Transverse colon (tissue), 4 donors: Measurements from ENCODE around the gene TNC. TPM values are rescaled to one million over a fixed set of nuclear protein-coding genes. Genes with fewer than 3 reads are reported as not detected.

ENCODE experiments used
- DNase-seq: peaks from one replicate; pipeline ENCODE4 v3.0.0-alpha.2; 2019
- H3K27ac ChIP-seq, 4 donors: fragments of 200-600 bp; sonication (generic); 2 replicates each; pipeline ENCODE4 v1.5.1; 2016 to 2018; ENCODE audit warnings: inconsistent platforms in 4 of 4
- H3K27me3 ChIP-seq: fragments of 200-600 bp; sonication (generic); 2 replicates; pipeline ENCODE4 v1.5.1; 2017; ENCODE audit warnings: inconsistent platforms
- H3K36me3 ChIP-seq, 4 donors: fragments of 200-600 bp; sonication (generic); 2 replicates each; pipeline ENCODE4 v1.5.1; 2017 to 2019; ENCODE audit warnings: inconsistent platforms in 4 of 4
- H3K4me1 ChIP-seq, 4 donors: fragments of 200-600 bp; sonication (generic); 2 replicates each; pipeline ENCODE4 v1.5.1; 2017 to 2020; ENCODE audit warnings: inconsistent platforms in 4 of 4
- H3K4me3 ChIP-seq, 4 donors: fragments of 200-600 bp; sonication (generic); 1 replicate in 1 of 4; 2 replicates in 3 of 4; pipeline versions ENCODE4 v1.5.1 to v1.6.1; 2017 to 2019; ENCODE audit warnings: inconsistent platforms in 4 of 4
- H3K9me3 ChIP-seq, 2 donors: fragments of 200-600 bp; sonication (generic); 2 replicates each; pipeline ENCODE4 v1.5.1; 2017 to 2019; ENCODE audit warnings: inconsistent platforms in 2 of 2
- EP300 ChIP-seq: sonication (generic); formaldehyde crosslinking; IDR thresholded peaks from one replicate; pipeline ENCODE4 v1.6.1; 2017; ENCODE audit warnings: antibody characterized with exemption, low read depth
- POLR2A ChIP-seq: fragments of 450-650 bp; IDR thresholded peaks from one replicate; pipeline ENCODE4 v1.6.1; 2016; ENCODE audit warnings: antibody characterized with exemption, mild to moderate bottlenecking, moderate library complexity
- POLR2AphosphoS5 ChIP-seq, 3 donors: sonication (generic); formaldehyde crosslinking; IDR thresholded peaks; one replicate each; pipeline ENCODE4 v1.6.1; 2016; ENCODE audit warnings: antibody characterized with exemption in 3 of 3
- WGBS, 2 donors: methylation state at CpG; one replicate each; pipeline ENCODE4 v1.1.5; 2018; ENCODE audit warnings: low coverage in 1 of 2; 5-methylcytosine and 5-hydroxymethylcytosine counted together
- in situ Hi-C, 4 donors: fragments of 200-750 bp; cut with MboI; loops; one replicate each; pipeline versions ENCODE4 v1.15.0 to v1.15.1; 2017; ENCODE audit warnings: low sequenced_read_pairs in 3 of 4, low pct_ligation_motif_present in 1 of 4, low pct_unique_long_range_greater_than_20kb in 1 of 4
- intact Hi-C: fragments of 100-400 bp; cut with DNase I; formaldehyde crosslinking; loops from one replicate; pipeline ENCODE4 v1.15.1; 2023; ENCODE audit warnings: low total_unique reads
- total RNA-seq, 4 donors: library from RNA; depleted of rRNA; stranded (reverse); fragments of >200 nt; gene quantifications; one replicate each; pipeline ENCODE4 v1.1.0, GENCODE V29; 2016
- TF ChIP-seq, protein P1 (sequence below), 5 experiments: fragments of 200-600 bp in 3 of 5; fragments of 450-650 bp in 2 of 5; sonication (generic) in 3 of 5; IDR thresholded peaks; 1 replicate in 2 of 5; 2 replicates in 3 of 5; pipeline ENCODE4 v1.5.1; 2016 to 2017; ENCODE audit warnings: antibody characterized with exemption in 5 of 5, inconsistent platforms in 3 of 5, mild to moderate bottlenecking in 2 of 5, moderate library complexity in 1 of 5

Gene TNC
- 100 to 1,000 TPM in 1 of 4 donors, 10 to 100 TPM in 3; 29.4 to 316 (median 61.9) TPM for total RNA-seq

DNA sequence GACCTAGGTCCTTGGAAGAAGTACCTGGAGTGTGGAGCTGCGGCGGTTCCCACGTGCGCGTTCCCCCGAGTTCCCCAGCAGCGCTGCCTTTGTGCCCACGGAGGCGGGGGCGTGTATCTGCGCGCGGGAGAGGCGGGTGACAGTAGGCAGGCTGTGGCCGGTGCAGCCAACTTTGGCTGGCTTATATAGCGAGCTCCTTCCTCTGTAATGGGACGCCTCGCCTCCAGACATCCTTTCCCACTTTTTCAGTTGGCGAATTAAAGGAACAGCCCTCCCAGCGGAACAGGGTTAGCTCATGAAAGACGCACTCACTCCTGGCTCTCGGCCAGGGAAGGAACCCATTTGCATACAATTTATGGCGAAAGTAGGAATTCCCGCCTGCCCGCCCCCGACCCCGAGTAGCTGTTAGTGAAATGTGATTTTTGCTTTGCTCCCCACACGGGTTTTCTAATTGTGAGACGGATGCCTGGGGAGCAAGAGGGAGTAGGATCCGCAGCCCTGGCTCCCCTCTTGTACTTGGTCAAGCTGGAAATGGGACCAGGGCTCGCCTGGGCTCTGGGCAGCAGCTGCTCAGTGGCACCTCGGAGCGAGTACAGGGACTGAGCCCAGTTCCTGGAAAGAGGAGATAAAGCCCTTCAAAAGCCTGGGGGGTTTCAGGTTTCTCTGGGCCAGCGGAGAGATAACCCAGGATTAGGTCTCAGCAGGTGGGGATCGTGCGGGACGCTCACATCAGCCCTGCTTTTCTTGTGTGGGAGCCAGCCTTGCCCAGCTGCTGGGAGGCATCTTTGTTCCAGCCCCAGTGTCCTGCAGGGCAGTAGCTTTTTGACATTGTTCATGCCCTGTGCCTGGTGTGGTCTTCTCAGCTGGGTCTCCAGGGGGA lies at the start of gene TNC:
Gene TNC (minus strand): TSS at position 159 of the 880 bp plus-strand sequence. CDS start 27,139 bp downstream, outside the sequence.
- whole genome bisulfite sequencing, 2 donors, result 0 to 1% methylated on average over 3 to 31 of the region's 37 CpGs
- intact Hi-C loops, result no loop called here
- no peaks in the 10 kb centered on the region for H3K9me3 ChIP-seq
- in situ Hi-C loops, result no loop called here
- no peaks in the 10 kb centered on the region for H3K36me3 ChIP-seq
- peak within 1 kb of the TSS; percentile 9 to 47 (median 28) for H3K4me3 ChIP-seq
- DNase-seq, result peak; percentile 50
- peak within 1 kb of the TSS; percentile 83 to 86 (median 84) for H3K27ac ChIP-seq
- H3K4me1 ChIP-seq, result peaks cover 0 to 12% (median 7%) of the 10 kb centered on the region in 4 donors
- TF ChIP-seq POLR2A (peak; percentile 62), EP300 (no peak), POLR2AphosphoS5 (IDR thresholded peaks at IDR 0.05) (peak; percentile 49 to 89 (median 86))
- TF ChIP-seq, protein P1, sequence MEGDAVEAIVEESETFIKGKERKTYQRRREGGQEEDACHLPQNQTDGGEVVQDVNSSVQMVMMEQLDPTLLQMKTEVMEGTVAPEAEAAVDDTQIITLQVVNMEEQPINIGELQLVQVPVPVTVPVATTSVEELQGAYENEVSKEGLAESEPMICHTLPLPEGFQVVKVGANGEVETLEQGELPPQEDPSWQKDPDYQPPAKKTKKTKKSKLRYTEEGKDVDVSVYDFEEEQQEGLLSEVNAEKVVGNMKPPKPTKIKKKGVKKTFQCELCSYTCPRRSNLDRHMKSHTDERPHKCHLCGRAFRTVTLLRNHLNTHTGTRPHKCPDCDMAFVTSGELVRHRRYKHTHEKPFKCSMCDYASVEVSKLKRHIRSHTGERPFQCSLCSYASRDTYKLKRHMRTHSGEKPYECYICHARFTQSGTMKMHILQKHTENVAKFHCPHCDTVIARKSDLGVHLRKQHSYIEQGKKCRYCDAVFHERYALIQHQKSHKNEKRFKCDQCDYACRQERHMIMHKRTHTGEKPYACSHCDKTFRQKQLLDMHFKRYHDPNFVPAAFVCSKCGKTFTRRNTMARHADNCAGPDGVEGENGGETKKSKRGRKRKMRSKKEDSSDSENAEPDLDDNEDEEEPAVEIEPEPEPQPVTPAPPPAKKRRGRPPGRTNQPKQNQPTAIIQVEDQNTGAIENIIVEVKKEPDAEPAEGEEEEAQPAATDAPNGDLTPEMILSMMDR (IDR thresholded peaks at IDR 0.05), result no peak
- H3K27me3 ChIP-seq, result peaks cover 45% of the 10 kb centered on the region

- Histone ChIP-seq H3K9me3 (no peaks in the 10 kb centered on the region), H3K4me1 (no peaks in the 10 kb centered on the region), H3K4me3 (no peak overlapping the region), H3K27ac (no peak overlapping the region), H3K27me3 (peaks cover 22% of the 10 kb centered on the region), H3K36me3 (no peaks in the 10 kb centered on the region)
- WGBS, 2 donors, result 78 to 82% methylated on average over 2 to 3 of the region's 3 CpGs
- no peak for DNase-seq
- TF ChIP-seq, protein P1 (IDR thresholded peaks at IDR 0.05), result no peak
- TF ChIP-seq POLR2A, result no peak
- no peak for TF ChIP-seq EP300
- TF ChIP-seq POLR2AphosphoS5 (IDR thresholded peaks at IDR 0.05), result no peak
- intact Hi-C loops (no loop called here), in situ Hi-C loops (no loop called here)
These were observed 49.2 kb upstream of the TNC start for GRCh38 chr9:115167175-115167574.

DNA sequence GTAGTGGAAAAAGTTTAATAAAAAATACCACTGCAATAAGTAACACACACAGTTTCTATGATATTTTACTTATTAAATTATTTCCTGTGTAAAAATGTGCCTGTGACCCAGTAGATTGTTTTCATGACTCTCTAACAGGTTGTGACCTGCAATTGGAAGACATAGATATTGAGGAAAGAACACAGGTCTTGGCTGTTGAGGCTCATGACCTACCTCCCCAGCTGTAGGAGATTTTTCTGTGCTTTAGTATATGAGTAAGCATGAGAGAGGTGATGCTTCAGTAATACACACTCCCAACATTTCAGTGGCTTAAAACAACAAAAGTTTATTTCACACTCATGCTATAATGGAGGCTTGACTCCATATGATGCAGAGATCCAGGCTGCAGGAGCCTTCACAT lies 47.3 kb upstream of the TNC start:
- H3K27ac ChIP-seq, result no peak overlapping the region
- no peaks in the 10 kb centered on the region for H3K36me3 ChIP-seq
- H3K4me3 ChIP-seq, result no peak overlapping the region
- intact Hi-C loops (no loop called here), in situ Hi-C loops (no loop called here)
- no peaks in the 10 kb centered on the region for H3K4me1 ChIP-seq
- DNase-seq, result no peak
- no peak for TF ChIP-seq POLR2AphosphoS5 (IDR thresholded peaks at IDR 0.05)
- no peak for TF ChIP-seq EP300
- TF ChIP-seq, protein P1 (IDR thresholded peaks at IDR 0.05), result no peak
- no peak for TF ChIP-seq POLR2A
- no peaks in the 10 kb centered on the region for H3K9me3 ChIP-seq
- H3K27me3 ChIP-seq, result peaks cover 30% of the 10 kb centered on the region

- Histone ChIP-seq H3K27me3 (peaks cover 30% of the 10 kb centered on the region), H3K4me1 (no peaks in the 10 kb centered on the region), H3K4me3 (no peak overlapping the region), H3K27ac (no peak overlapping the region), H3K9me3 (no peaks in the 10 kb centered on the region), H3K36me3 (no peaks in the 10 kb centered on the region)
- intact Hi-C loops (no loop called here), in situ Hi-C loops (no loop called here)
- 18 to 49% methylated on average over 2 to 3 of the region's 3 CpGs for WGBS, 2 donors
- no peak for DNase-seq
- TF ChIP-seq, protein P1 (IDR thresholded peaks at IDR 0.05), result no peak
- TF ChIP-seq EP300, result no peak
- TF ChIP-seq POLR2A, result no peak
- no peak for TF ChIP-seq POLR2AphosphoS5 (IDR thresholded peaks at IDR 0.05)
These were observed 46.6 kb upstream of the TNC start for GRCh38 chr9:115164511-115164974.
